ENCODE data around the gene MISP. TPM values are rescaled to one million over a fixed set of nuclear protein-coding genes. Genes with fewer than 3 reads are reported as not detected.
"Not testable (repeated sequence)": the region's sequence is repeated elsewhere in the genome, so short reads cannot be mapped to it uniquely, and the experiment has no call there.

Gene MISP
- not detected for total RNA-seq
- long read RNA-seq = 0 reads

GRCh38 chr19:750640-751423 lies at the start of gene MISP:
TSS of gene MISP (plus strand) at chr19:751112. CDS start at chr19:756947, 5,835 bp downstream.
- H3K36me3 ChIP-seq = peaks cover 23% of the 10 kb centered on the region
- H3K4me3 ChIP-seq = no peak within 1 kb of the TSS
- no peak for DNase-seq
- intact Hi-C loops (cut with micrococcal nuclease) = no loop called here
- H3K9me3 ChIP-seq (replicated peaks) = peaks cover 14% of the 10 kb centered on the region
- no peak for TF ChIP-seq CTCF (IDR thresholded peaks at IDR 0.05; ENCODE audit: borderline replicate concordance)
- no peak within 1 kb of the TSS for H3K27ac ChIP-seq (replicated peaks)
- no peaks in the 10 kb centered on the region for H3K4me1 ChIP-seq
- H3K27me3 ChIP-seq (ENCODE audit: low read depth) = peaks cover 17% of the 10 kb centered on the region

GRCh38 chr19:702847-703246 lies 48.1 kb upstream of the MISP start:
- peaks cover 23% of the 10 kb centered on the region for H3K4me1 ChIP-seq
- peak overlapping the region; percentile 52 for H3K4me3 ChIP-seq
- intact Hi-C loops (cut with micrococcal nuclease); H3K36me3 ChIP-seq; H3K9me3 ChIP-seq (replicated peaks); DNase-seq: not testable (repeated sequence)
- H3K27ac ChIP-seq (replicated peaks) = peak overlapping the region; percentile 71
- H3K27me3 ChIP-seq (ENCODE audit: low read depth) = peaks cover 50% of the 10 kb centered on the region

GRCh38 chr19:703329-703650 lies 47.6 kb upstream of the MISP start:
- TF ChIP-seq CTCF (IDR thresholded peaks at IDR 0.05; ENCODE audit: borderline replicate concordance) = no peak
- Histone ChIP-seq H3K36me3 (no peaks in the 10 kb centered on the region), H3K4me1 (peaks cover 27% of the 10 kb centered on the region), H3K27me3 (ENCODE audit: low read depth) (peaks cover 50% of the 10 kb centered on the region), H3K9me3 (replicated peaks) (peaks cover 3% of the 10 kb centered on the region), H3K4me3 (peak overlapping the region; percentile 52), H3K27ac (replicated peaks) (peak overlapping the region; percentile 71)
- intact Hi-C loops (cut with micrococcal nuclease) = no loop called here
- DNase-seq = no peak

- Histone ChIP-seq H3K4me1 (peaks cover 29% of the 10 kb centered on the region), H3K4me3 (peak overlapping the region; percentile 52), H3K9me3 (replicated peaks) (peaks cover 3% of the 10 kb centered on the region), H3K27ac (replicated peaks) (peak overlapping the region; percentile 71), H3K27me3 (ENCODE audit: low read depth) (peaks cover 49% of the 10 kb centered on the region), H3K36me3 (no peaks in the 10 kb centered on the region)
- intact Hi-C loops (cut with micrococcal nuclease) = no loop called here
- TF ChIP-seq CTCF (IDR thresholded peaks at IDR 0.05; ENCODE audit: borderline replicate concordance) = no peak
- peak; percentile 77 for DNase-seq
Observed at GRCh38 chr19:703651-704446, 47.1 kb upstream of the MISP start.

- Histone ChIP-seq H3K27me3 (ENCODE audit: low read depth) (peaks cover 48% of the 10 kb centered on the region), H3K4me1 (peaks cover 34% of the 10 kb centered on the region), H3K9me3 (replicated peaks) (peaks cover 3% of the 10 kb centered on the region), H3K36me3 (no peaks in the 10 kb centered on the region), H3K27ac (replicated peaks) (no peak overlapping the region), H3K4me3 (peak overlapping the region; percentile 52)
- intact Hi-C loops (cut with micrococcal nuclease) = no loop called here
- TF ChIP-seq CTCF (IDR thresholded peaks at IDR 0.05; ENCODE audit: borderline replicate concordance) = no peak
- DNase-seq = no peak
Observed at GRCh38 chr19:704447-704741, 46.5 kb upstream of the MISP start.
